ENCODE data around the gene MRPL33.
A peak's percentile ranks its signal among the peaks of the same experiment; 100 is the strongest.

MRPL33 gene

GRCh38 chr2:27771548-27772335 lies at the start of gene MRPL33:
TSS of gene MRPL33 (plus strand) at chr2:27771719. CDS start at chr2:27771778, 59 bp downstream.
- peak within 1 kb of the TSS; percentile 99 for H3K4me3 ChIP-seq (ENCODE audit: low read length)
- TF ChIP-seq ZNF274 (IDR thresholded peaks at IDR 0.05; ENCODE audit: low read depth, low read length), result no peak

- H3K4me3 ChIP-seq (ENCODE audit: low read length), result no peak overlapping the region
- no peak for TF ChIP-seq ZNF274 (IDR thresholded peaks at IDR 0.05; ENCODE audit: low read depth, low read length)
These were observed 49.5 kb upstream of the MRPL33 start for GRCh38 chr2:27721884-27722485.

- no peak for TF ChIP-seq ZNF274 (IDR thresholded peaks at IDR 0.05; ENCODE audit: low read depth, low read length)
These were observed 48.0 kb upstream of the MRPL33 start for GRCh38 chr2:27723372-27724144.

GRCh38 chr2:27724191-27724590 lies 47.3 kb upstream of the MRPL33 start:
- no peak overlapping the region for H3K4me3 ChIP-seq (ENCODE audit: low read length)
- TF ChIP-seq ZNF274 (IDR thresholded peaks at IDR 0.05; ENCODE audit: low read depth, low read length), result no peak

More at GRCh38 chr2:27723372-27724144, 48.0 kb upstream of the MRPL33 start:
- H3K4me3 ChIP-seq (ENCODE audit: low read length), result no peak overlapping the region

GRCh38 chr2:27724905-27725701 lies 46.4 kb upstream of the MRPL33 start:
- TF ChIP-seq ZNF274 (IDR thresholded peaks at IDR 0.05; ENCODE audit: low read depth, low read length), result no peak
- no peak overlapping the region for H3K4me3 ChIP-seq (ENCODE audit: low read length)

GRCh38 chr2:27727257-27727656 lies 44.3 kb upstream of the MRPL33 start:
- no peak for TF ChIP-seq ZNF274 (IDR thresholded peaks at IDR 0.05; ENCODE audit: low read depth, low read length)
- H3K4me3 ChIP-seq (ENCODE audit: low read length), result no peak overlapping the region

- no peak for TF ChIP-seq ZNF274 (IDR thresholded peaks at IDR 0.05; ENCODE audit: low read depth, low read length)
- H3K4me3 ChIP-seq (ENCODE audit: low read length), result no peak overlapping the region
These were observed 43.2 kb upstream of the MRPL33 start for GRCh38 chr2:27728081-27728858.

GRCh38 chr2:27729198-27729597 lies 42.3 kb upstream of the MRPL33 start:
- no peak overlapping the region for H3K4me3 ChIP-seq (ENCODE audit: low read length)
- TF ChIP-seq ZNF274 (IDR thresholded peaks at IDR 0.05; ENCODE audit: low read depth, low read length), result no peak

- no peak for TF ChIP-seq ZNF274 (IDR thresholded peaks at IDR 0.05; ENCODE audit: low read depth, low read length)
- no peak overlapping the region for H3K4me3 ChIP-seq (ENCODE audit: low read length)
These were observed 41.9 kb upstream of the MRPL33 start for GRCh38 chr2:27729614-27730013.

GRCh38 chr2:27730261-27730662 lies 41.3 kb upstream of the MRPL33 start:
- no peak overlapping the region for H3K4me3 ChIP-seq (ENCODE audit: low read length)
- no peak for TF ChIP-seq ZNF274 (IDR thresholded peaks at IDR 0.05; ENCODE audit: low read depth, low read length)

GRCh38 chr2:27730980-27731691 lies 40.4 kb upstream of the MRPL33 start:
- no peak for TF ChIP-seq ZNF274 (IDR thresholded peaks at IDR 0.05; ENCODE audit: low read depth, low read length)
- H3K4me3 ChIP-seq (ENCODE audit: low read length), result no peak overlapping the region

- H3K4me3 ChIP-seq (ENCODE audit: low read length), result no peak overlapping the region
- no peak for TF ChIP-seq ZNF274 (IDR thresholded peaks at IDR 0.05; ENCODE audit: low read depth, low read length)
These were observed 37.2 kb upstream of the MRPL33 start for GRCh38 chr2:27734305-27734704.

Measured in GM08714 (cell line).